A673 (cell line): ENCODE data around the gene SPATS2L. TPM values are rescaled to one million over a fixed set of nuclear protein-coding genes. Genes with fewer than 3 reads are reported as not detected.

ENCODE experiments used
- BruUV-seq: library from RNA; stranded (reverse); fragments of 400-500 nt; replicated peaks from 2 replicates; lab custom pipeline; 2021; lab: Mats Ljungman, UMichigan
- CTCF ChIA-PET: fragments of 300-600 bp; sonication (Branson Sonifier 250); formaldehyde crosslinking; loops from one replicate; lab custom pipeline; 2022; ENCODE audit warnings: antibody characterized with exemption; lab: Charles Lee
- POLR2A ChIA-PET: fragments of 300-600 bp; sonication (Branson Sonifier 250); formaldehyde crosslinking; loops from one replicate; lab custom pipeline; 2022; ENCODE audit warnings: antibody characterized with exemption; ENCODE audit not compliant: low non-redundant PET; lab: Charles Lee
- DNase-seq: peaks from one replicate; pipeline ENCODE4 v3.0.0-alpha.2; 2015; ENCODE audit warnings: low spot score
- H3K27ac ChIP-seq: fragments of 200-600 bp; sonication (generic); 2 replicates; pipeline ENCODE4 v1.5.1; 2016; ENCODE audit warnings: mixed run types, low read depth, mild to moderate bottlenecking, mixed read lengths, antibody characterized with exemption, low read length; ENCODE audit not compliant: poor library complexity, severe bottlenecking
- H3K27me3 ChIP-seq: fragments of 200-600 bp; sonication (generic); replicated peaks from 2 replicates; pipeline ENCODE4 v1.6.1; 2017; ENCODE audit warnings: mixed run types, low read depth, mild to moderate bottlenecking, mixed read lengths, antibody characterized with exemption, low read length; ENCODE audit not compliant: insufficient read depth, poor library complexity
- H3K36me3 ChIP-seq: fragments of 200-600 bp; sonication (generic); 2 replicates; pipeline ENCODE4 v1.6.1; 2016; ENCODE audit warnings: mixed run types, mild to moderate bottlenecking, mixed read lengths, antibody characterized with exemption, low read length; ENCODE audit not compliant: insufficient read depth, poor library complexity, severe bottlenecking
- H3K4me1 ChIP-seq: fragments of 200-600 bp; sonication (generic); 2 replicates; pipeline ENCODE4 v1.6.1; 2017; ENCODE audit warnings: mixed run types, mild to moderate bottlenecking, mixed read lengths, antibody characterized with exemption, low read length; ENCODE audit not compliant: insufficient read depth, poor library complexity, severe bottlenecking
- H3K4me3 ChIP-seq: fragments of 200-600 bp; sonication (generic); 2 replicates; pipeline ENCODE4 v1.5.1; 2016; ENCODE audit warnings: low read depth, mixed run types, mild to moderate bottlenecking, mixed read lengths, low read length; ENCODE audit not compliant: poor library complexity, severe bottlenecking
- H3K9me3 ChIP-seq: fragments of 200-600 bp; sonication (generic); 2 replicates; pipeline ENCODE4 v1.6.1; 2016; ENCODE audit warnings: mixed run types, low read depth, mild to moderate bottlenecking, mixed read lengths, antibody characterized with exemption, low read length; ENCODE audit not compliant: poor library complexity, severe bottlenecking
- EZH2 ChIP-seq: fragments of 200-600 bp; sonication (generic); IDR thresholded peaks from 2 replicates; pipeline ENCODE4 v1.6.1; 2017; ENCODE audit warnings: borderline replicate concordance, low read depth, mild to moderate bottlenecking, mixed read lengths, antibody characterized with exemption, low read length; ENCODE audit not compliant: poor library complexity, severe bottlenecking
- intact Hi-C: fragments of 100-400 bp; cut with micrococcal nuclease; formaldehyde crosslinking; loops from one replicate; pipeline ENCODE4 v1.10.0; 2022; ENCODE audit not compliant: unreplicated experiment
- total RNA-seq: library from RNA; stranded (reverse); gene quantifications from 2 replicates; pipeline ENCODE4 v1.2.3, GENCODE V29; 2021
- TF ChIP-seq, protein P1 (sequence below): fragments of 300-800, 200-600 bp; sonication (generic); conservative IDR thresholded peaks from 2 replicates; pipeline ENCODE4 v1.5.1; 2017; ENCODE audit warnings: low read depth, mild to moderate bottlenecking, antibody characterized with exemption, low read length, moderate library complexity, mixed read lengths

Gene SPATS2L
- total RNA-seq, 1 experiment from 2014 or later, result 10.0 TPM

DNA sequence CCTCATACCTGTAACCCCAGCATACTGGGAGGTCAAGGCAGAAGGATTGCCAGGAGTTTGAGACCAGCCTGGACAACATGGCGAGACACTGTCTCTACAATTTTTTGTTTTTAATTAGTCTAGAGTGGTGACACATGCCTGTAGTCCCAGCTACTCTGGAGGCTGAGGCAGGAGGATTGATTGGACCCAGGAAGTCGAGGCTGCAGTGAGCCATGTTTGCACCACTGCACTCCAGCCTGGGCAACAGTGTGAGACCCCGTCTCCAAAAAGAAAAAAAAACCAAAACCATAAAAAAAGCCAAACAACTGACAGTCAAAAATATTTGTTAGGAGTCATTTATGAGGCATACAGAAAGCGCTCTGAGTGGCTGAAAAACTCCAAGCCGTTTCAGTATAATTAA is 107.9 kb downstream of the SPATS2L start:
- H3K27ac ChIP-seq, result no peak overlapping the region
- H3K4me1 ChIP-seq, result no peaks in the 10 kb centered on the region
- DNase-seq, result no peak
- TF ChIP-seq, protein P1, sequence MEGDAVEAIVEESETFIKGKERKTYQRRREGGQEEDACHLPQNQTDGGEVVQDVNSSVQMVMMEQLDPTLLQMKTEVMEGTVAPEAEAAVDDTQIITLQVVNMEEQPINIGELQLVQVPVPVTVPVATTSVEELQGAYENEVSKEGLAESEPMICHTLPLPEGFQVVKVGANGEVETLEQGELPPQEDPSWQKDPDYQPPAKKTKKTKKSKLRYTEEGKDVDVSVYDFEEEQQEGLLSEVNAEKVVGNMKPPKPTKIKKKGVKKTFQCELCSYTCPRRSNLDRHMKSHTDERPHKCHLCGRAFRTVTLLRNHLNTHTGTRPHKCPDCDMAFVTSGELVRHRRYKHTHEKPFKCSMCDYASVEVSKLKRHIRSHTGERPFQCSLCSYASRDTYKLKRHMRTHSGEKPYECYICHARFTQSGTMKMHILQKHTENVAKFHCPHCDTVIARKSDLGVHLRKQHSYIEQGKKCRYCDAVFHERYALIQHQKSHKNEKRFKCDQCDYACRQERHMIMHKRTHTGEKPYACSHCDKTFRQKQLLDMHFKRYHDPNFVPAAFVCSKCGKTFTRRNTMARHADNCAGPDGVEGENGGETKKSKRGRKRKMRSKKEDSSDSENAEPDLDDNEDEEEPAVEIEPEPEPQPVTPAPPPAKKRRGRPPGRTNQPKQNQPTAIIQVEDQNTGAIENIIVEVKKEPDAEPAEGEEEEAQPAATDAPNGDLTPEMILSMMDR, result no peak
- no peak for TF ChIP-seq EZH2
- no peaks in the 10 kb centered on the region for H3K9me3 ChIP-seq
- H3K27me3 ChIP-seq, result no peaks in the 10 kb centered on the region
- no TSS peak for BruUV-seq
- intact Hi-C loops, result no loop called here
- ChIA-PET CTCF (no interaction called here), POLR2A (no interaction called here)
- H3K4me3 ChIP-seq, result no peak overlapping the region
- no peaks in the 10 kb centered on the region for H3K36me3 ChIP-seq

- Histone ChIP-seq H3K36me3 (no peaks in the 10 kb centered on the region), H3K4me3 (no peak overlapping the region), H3K27ac (no peak overlapping the region), H3K27me3 (no peaks in the 10 kb centered on the region), H3K4me1 (no peaks in the 10 kb centered on the region), H3K9me3 (no peaks in the 10 kb centered on the region)
- CTCF ChIA-PET, result no interaction called here
- BruUV-seq, result no TSS peak
- intact Hi-C loops, result no loop called here
- no peak for DNase-seq
- TF ChIP-seq, protein P1, result no peak
- no peak for TF ChIP-seq EZH2
- POLR2A ChIA-PET, result no interaction called here
Observed at GRCh38 chr2:200415455-200415854, 109.0 kb downstream of the SPATS2L start.

DNA sequence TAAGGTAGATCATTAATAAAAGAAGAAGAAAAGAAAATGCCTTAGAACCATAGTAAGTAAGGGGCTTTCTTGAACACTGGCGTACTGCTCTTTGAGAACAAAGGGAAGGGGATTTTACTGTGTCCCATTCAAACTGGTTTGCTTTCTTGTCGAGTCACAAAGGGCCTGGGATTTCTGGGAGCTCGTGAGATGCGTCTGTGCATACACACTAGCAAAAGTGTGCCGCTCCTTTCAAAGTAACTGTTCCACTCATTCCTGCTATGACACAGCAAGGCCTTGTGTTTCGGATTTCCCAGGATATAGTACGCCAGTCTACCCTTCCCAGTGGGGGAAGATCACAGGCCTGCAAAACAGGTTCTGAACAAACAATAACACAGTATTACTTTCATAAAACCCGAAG is 110.4 kb downstream of the SPATS2L start:
- intact Hi-C loops, result no loop called here
- ChIA-PET POLR2A (no interaction called here), CTCF (no interaction called here)
- H3K27me3 ChIP-seq, result no peaks in the 10 kb centered on the region
- TF ChIP-seq, protein P1, result no peak
- no peak for TF ChIP-seq EZH2
- DNase-seq, result no peak
- H3K4me1 ChIP-seq, result no peaks in the 10 kb centered on the region
- H3K4me3 ChIP-seq, result no peak overlapping the region
- H3K36me3 ChIP-seq, result no peaks in the 10 kb centered on the region
- no peaks in the 10 kb centered on the region for H3K9me3 ChIP-seq
- no TSS peak for BruUV-seq
- H3K27ac ChIP-seq, result no peak overlapping the region
